Ovary (tissue), 9 donors: ENCODE measurements around the gene CLDN7. TPM values are rescaled to one million over a fixed set of nuclear protein-coding genes. Genes with fewer than 3 reads are reported as not detected.

Source experiments
- DNase-seq, 5 donors: peaks; one replicate each; pipeline ENCODE4 v3.0.0-alpha.2; 2019 to 2020
- H3K27ac ChIP-seq, 2 donors: fragments of 200-600 bp; one replicate each; pipeline versions ENCODE4 v1.5.1 to v1.8.0; 2019 to 2022
- H3K27me3 ChIP-seq: fragments of 200-600 bp; one replicate; pipeline ENCODE4 v1.8.0; 2022
- H3K36me3 ChIP-seq: fragments of 200-600 bp; sonication (generic); one replicate; pipeline ENCODE4 v1.5.1; 2019
- H3K4me1 ChIP-seq: one replicate; pipeline ENCODE4 v1.8.1; 2013; ENCODE audit warnings: mild to moderate bottlenecking, moderate library complexity; ENCODE audit not compliant: insufficient read depth
- H3K4me3 ChIP-seq: fragments of 200-600 bp; sonication (generic); one replicate; pipeline ENCODE4 v1.5.1; 2017
- H3K9me3 ChIP-seq, 2 donors: fragments of 200-600 bp in 1 of 2; sonication (generic) in 1 of 2; one replicate each; pipeline versions ENCODE4 v1.5.1 to v1.8.1; 2013 to 2019; ENCODE audit warnings: mild to moderate bottlenecking in 1 of 2, moderate library complexity in 1 of 2
- EP300 ChIP-seq: sonication (generic); formaldehyde crosslinking; IDR thresholded peaks from one replicate; pipeline ENCODE4 v1.6.1; 2017; ENCODE audit warnings: antibody characterized with exemption
- POLR2A ChIP-seq: fragments of 450-650 bp; IDR thresholded peaks from one replicate; pipeline ENCODE4 v1.6.1; 2017; ENCODE audit warnings: antibody characterized with exemption, mild to moderate bottlenecking, moderate library complexity
- WGBS, 3 donors: extraction: QIAGEN DNeasy Blood & Tissue Kit in 1 of 3; methylation state at CpG; one replicate each; pipeline versions ENCODE4 v1.1.5 to v1.1.7; 2013 to 2017; 5-methylcytosine and 5-hydroxymethylcytosine counted together
- intact Hi-C, 4 donors: fragments of 100-400 bp; cut with DNase I; formaldehyde crosslinking; loops; one replicate each; pipeline versions ENCODE4 v1.11.0 to v1.15.1; 2022 to 2023
- polyA plus RNA-seq, 2 donors: library from polyadenylated mRNA; stranded (reverse); fragments of 200-250 nt in 1 of 2; fragments of 350-450 nt in 1 of 2; fragmentation: Illumina TruSeq in 1 of 2; extraction: RNeasy Lipid Tissue Mini Kit (QIAGEN cat#74804) in 1 of 2; gene quantifications; one replicate each; pipeline ENCODE4 v1.2.3, GENCODE V29; 2013 to 2014
- total RNA-seq, 7 donors: library from RNA; depleted of rRNA in 2 of 7; stranded (reverse); fragments of >200 nt in 2 of 7; fragmentation: NEBNext Ultra II Directional in 3 of 7; extraction: Animal tissue kit (Norgen Biotek cat#: 25700) in 3 of 7; gene quantifications; one replicate each; pipeline versions ENCODE4 v1.1.0 to v1.2.4, GENCODE V29; 2016 to 2023
- TF ChIP-seq, protein P1 (sequence below), 3 donors: fragments of 450-650 bp in 2 of 3; fragments of 200-600 bp in 1 of 3; IDR thresholded peaks; one replicate each; pipeline versions ENCODE4 v1.5.1 to v1.8.0; 2016 to 2022; ENCODE audit warnings: antibody characterized with exemption in 3 of 3, mild to moderate bottlenecking in 1 of 3
- donor health status: DM: no; HTN: no; CAD: no; lungs with moderate emphysema.
- donor health status: DM: no; HTN: no; CAD: no.
- donor health status: Bipolar disorder and iron deficiency.
- donor health status: DM: yes; HTN: yes; CAD: no.
- donor health status: DM: no; HTN: no; CAD: no.
- donor health status: DM: yes; HTN: yes; CAD: no.

The CLDN7 gene
- total and polyA plus RNA-seq, 9 donors, result 0.27 to 102 (median 4.7) TPM; not detected in 1

DNA sequence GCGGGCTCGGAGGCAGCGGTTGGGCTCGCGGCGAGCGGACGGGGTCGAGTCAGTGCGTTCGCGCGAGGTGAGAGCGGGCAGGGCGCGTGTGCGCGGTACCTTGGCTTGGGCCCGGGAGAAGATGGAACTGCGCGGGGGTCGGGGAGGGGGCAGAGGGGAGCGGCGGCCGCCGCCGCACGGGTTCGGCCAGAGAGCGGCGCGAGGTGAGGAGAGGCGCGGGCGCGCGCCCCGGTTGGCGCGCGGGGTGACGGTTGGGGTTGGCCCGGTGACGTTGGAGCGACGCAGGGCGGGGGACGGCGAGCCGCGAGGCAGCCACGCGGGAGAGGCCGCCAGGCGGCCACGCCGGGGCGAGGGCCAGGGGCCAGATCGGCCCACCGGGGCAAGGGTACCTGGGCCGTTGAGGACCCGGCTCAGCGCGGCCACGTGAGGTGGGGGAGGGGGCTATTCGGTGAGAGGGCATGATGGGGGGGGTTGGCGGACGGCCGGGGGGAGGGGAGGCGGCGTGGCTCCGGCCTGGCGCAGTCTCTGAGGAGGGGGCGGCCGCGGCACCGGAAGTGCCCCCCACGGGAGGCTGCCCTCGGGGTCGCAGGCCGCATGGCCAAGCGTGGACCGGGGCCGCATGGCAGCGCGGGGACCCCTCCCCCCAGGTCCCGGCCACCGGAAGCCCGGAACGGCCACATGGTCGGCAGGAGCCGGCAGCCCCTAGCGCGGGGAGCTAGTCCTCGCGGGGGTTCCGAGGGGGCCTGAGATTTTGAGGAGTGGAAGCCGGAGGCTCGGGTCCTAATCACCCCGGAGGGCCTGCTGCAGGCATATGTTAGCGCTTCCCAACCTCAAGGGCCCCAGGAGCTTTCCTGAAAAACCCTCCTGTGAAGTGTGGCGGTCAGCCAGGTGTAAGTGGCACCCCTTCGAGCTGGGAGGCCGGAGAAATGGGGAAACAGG is 45.7 kb upstream of the CLDN7 start:
- Histone ChIP-seq H3K27ac (peak overlapping the region; percentile 94), H3K9me3 (no peaks in the 10 kb centered on the region), H3K4me1 (peaks cover 9% of the 10 kb centered on the region), H3K36me3 (no peaks in the 10 kb centered on the region), H3K27me3 (no peaks in the 10 kb centered on the region), H3K4me3 (peak overlapping the region; percentile 91)
- DNase-seq, result peak; percentile 51 to 82 (median 78)
- WGBS, 3 donors, result 0 to 1% (median 1%) methylated on average over 28 to 104 of the region's 104 CpGs
- TF ChIP-seq EP300 (no peak), POLR2A (no peak)
- TF ChIP-seq, protein P1, sequence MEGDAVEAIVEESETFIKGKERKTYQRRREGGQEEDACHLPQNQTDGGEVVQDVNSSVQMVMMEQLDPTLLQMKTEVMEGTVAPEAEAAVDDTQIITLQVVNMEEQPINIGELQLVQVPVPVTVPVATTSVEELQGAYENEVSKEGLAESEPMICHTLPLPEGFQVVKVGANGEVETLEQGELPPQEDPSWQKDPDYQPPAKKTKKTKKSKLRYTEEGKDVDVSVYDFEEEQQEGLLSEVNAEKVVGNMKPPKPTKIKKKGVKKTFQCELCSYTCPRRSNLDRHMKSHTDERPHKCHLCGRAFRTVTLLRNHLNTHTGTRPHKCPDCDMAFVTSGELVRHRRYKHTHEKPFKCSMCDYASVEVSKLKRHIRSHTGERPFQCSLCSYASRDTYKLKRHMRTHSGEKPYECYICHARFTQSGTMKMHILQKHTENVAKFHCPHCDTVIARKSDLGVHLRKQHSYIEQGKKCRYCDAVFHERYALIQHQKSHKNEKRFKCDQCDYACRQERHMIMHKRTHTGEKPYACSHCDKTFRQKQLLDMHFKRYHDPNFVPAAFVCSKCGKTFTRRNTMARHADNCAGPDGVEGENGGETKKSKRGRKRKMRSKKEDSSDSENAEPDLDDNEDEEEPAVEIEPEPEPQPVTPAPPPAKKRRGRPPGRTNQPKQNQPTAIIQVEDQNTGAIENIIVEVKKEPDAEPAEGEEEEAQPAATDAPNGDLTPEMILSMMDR (IDR thresholded peaks at IDR 0.05), result peak in 1 of 3 donors; percentile 8
- intact Hi-C loops, result loop anchor here in 1 of 4 donors (5.0 kb wide), 1 partner anchor 264 kb away; no protein-coding TSS in a partner anchor

DNA sequence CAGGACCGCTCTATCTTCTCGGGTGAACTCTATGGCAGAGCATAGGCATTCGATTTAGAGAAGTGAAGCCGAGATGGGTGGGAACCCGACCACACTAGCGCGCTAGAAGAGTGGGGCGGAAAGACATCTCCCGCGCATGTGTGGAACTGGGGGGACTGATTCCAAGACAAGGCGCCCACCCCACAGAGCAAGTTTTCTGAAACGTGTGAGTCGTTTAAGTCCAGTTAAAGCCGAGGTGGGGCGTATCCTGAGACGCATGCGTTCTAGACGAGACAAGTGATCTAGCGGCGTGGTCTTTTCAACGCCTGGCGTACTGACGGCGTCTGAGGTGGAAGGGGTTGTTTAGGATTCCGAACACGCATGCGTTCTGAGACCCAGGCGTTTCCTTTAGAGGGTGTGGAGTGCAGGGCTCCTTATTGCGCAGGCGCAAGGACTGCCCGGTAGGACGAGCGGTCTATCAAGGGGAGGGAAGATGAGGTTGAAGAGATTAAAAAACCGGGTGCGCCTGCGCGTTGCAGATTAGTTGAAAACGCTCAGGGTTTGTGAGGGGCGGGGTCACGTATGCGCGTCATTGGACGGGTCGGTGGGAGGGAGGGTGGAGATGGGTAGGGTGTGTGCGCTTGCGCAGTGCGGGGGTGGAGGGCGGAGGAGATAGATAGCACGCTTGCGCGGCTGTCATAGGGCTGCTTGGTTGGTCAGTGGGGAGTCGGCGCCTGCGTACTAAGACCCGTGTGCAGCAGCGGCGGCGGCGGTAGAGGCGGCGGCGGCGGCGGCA is 44.8 kb upstream of the CLDN7 start, which contains the start of gene EIF5A:
Gene EIF5A, plus strand, starts transcription at position 718 of the 775 bp plus-strand sequence. CDS start 2,008 bp downstream, outside the sequence.
- intact Hi-C loops, result loop anchor here in 1 of 4 donors (5.0 kb wide), 1 partner anchor 265 kb away; no protein-coding TSS in a partner anchor
- 0 to 1% (median 0%) methylated on average over 55 to 64 of the region's 64 CpGs for WGBS, 3 donors
- Histone ChIP-seq H3K27ac (peak within 1 kb of the TSS; percentile 94), H3K4me3 (peak within 1 kb of the TSS; percentile 91), H3K4me1 (peaks cover 9% of the 10 kb centered on the region), H3K9me3 (no peaks in the 10 kb centered on the region), H3K27me3 (no peaks in the 10 kb centered on the region), H3K36me3 (no peaks in the 10 kb centered on the region)
- TF ChIP-seq, protein P1 (IDR thresholded peaks at IDR 0.05), result peak in 1 of 3 donors; percentile 11
- TF ChIP-seq EP300 (peak; percentile 20), POLR2A (peak; percentile 90)
- DNase-seq, result peak; percentile 100

DNA sequence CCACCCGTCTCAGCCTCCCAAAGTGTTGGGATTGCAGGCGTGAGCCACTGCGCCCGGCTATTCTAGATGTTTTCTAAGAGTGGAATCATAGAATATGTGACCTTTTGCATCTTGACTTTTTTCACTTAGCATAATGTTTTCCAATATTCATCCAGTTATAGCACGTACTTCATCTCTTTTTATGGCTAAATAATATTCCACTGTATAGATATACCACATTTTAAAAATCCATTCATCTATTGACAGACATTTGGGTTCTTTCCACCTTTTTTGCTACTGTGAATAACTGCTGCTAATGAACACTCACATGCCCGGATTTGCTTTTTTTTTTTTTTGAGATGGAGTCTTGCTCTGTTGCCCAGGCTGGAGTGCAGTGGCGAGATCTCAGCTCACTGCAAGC is 41.9 kb upstream of the CLDN7 start:
- no peak overlapping the region for H3K4me3 ChIP-seq
- no peaks in the 10 kb centered on the region for H3K36me3 ChIP-seq
- TF ChIP-seq, protein P1 (IDR thresholded peaks at IDR 0.05), result no peak
- TF ChIP-seq POLR2A, result no peak
- TF ChIP-seq EP300, result no peak
- 93 to 97% (median 94%) methylated on average over 7 of the region's 7 CpGs for WGBS, 3 donors
- H3K27ac ChIP-seq, result no peak overlapping the region
- DNase-seq, result no peak
- intact Hi-C loops, result no loop called here
- no peaks in the 10 kb centered on the region for H3K27me3 ChIP-seq
- peaks cover 4% of the 10 kb centered on the region for H3K4me1 ChIP-seq
- no peaks in the 10 kb centered on the region for H3K9me3 ChIP-seq
